ENCODE results near the gene ZC3H12A.

Gene ZC3H12A

DNA sequence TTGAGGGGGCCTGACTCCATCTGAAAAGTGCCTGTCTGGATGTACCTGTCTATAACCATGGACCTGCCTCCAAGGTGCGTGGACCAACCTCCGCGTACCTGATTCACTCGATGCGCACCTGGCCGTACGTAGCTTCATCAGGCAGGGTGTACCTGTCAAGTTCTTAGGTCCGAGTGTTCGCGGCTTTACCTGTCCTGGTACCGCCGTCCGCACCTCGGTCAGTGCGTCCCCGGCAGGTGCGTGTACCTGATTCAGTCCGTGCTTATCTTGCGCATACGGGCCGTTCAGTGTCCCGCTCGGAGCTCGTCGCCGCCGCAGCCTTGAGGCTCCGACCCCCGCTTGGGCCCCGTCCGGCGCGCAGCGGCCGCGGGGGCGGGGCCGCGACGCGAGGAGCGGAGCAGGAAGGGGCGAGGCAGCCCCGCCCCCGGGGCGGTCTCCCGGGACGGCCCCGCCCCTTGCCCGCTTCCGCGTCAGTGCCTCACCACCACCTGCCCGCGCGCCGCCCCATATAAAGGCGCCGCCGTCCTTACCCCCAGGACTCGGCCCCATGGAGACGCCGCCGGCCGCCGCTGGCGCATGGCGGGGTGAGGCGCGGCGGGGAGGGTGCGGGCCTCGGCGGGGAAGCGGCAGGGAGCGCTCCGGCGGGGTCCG is at the start of gene ZC3H12A:
Gene ZC3H12A, plus strand, starts transcription at position 535 of the 651 bp plus-strand sequence. CDS start 917 bp downstream, outside the sequence.
- peak; percentile 73 for DNase-seq

DNA sequence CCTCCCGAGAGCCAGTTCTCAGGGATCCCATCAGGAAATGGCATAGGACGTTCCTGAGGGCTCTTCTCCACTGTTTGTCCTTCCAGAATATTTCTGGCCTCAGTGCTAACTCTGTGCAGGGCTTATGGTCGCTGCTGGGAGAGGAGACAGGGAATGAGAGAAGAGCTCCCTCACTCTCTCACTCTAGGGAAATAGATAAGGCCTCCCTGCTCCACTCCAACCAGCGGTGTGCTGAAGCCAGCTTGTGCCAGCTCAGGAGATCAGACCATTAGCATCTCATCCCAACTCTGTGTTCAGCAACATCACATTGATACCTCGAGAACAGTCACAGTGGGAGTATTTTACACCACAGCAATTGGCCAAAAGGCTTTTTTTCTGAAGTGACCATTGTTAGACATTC is 49.2 kb upstream of the ZC3H12A start:
- no peak for DNase-seq

DNA sequence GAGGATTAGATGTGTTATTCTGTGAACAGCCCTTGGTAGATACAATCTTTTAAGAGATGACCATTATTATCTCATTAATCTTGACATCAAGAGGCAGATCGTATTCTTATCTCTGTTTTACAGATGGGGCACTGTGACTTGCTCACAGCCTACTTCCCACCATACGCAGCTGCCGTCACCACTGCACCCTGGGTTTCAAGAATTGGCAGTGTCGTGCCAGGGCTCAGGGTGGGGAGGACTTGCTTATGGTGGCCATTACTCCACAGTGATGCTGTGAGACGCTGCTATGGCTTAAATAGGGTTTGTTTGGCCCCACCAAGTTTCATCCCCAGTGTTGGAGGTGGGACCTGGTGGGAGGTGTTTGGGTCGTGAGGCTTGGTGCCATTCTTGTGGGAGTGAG is 45.4 kb upstream of the ZC3H12A start:
- DNase-seq: no peak

GRCh38 chr1:37430103-37430985 is 44.0 kb upstream of the ZC3H12A start:
- DNase-seq: no peak

DNA sequence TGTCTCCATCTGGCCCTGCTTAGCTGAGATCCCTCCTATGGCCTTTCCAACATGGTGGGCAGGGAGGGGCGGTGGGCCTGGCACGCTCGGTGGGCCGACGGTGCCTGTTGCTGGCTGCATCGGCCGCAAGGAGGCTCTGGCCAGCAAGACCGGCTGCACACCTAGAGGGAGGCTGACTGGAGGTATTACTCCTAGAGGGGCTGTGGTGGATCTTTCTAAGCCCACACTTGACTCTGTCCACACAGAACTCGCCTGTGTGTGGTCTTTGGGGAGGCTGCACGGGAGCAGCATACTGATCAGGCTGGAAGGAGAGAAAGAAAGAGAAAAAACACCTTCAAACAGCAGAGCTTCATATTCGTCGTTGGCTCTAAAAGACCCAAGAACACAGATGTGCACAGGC is 41.7 kb upstream of the ZC3H12A start:
- no peak for DNase-seq

DNA sequence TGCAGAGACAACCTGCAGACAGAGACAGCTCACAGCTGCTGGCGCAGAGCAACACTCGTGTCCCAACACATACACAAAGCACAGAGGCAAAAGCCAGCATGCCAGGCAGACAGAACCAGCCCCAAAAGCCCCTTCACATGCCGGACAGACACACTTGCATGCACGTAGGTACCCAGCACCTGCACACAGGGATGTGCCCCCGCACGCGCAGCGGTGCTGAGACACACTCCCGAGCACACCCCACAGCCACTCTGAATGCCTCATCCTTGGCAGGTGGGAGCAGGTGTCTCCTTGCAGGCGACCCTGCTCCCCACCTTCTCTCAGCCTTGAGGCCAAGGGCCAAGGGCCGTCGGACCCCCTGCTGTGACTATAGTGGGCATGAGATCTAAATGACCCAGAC is 41.2 kb upstream of the ZC3H12A start:
- no peak for DNase-seq

- DNase-seq: peak; percentile 60
Measured at GRCh38 chr1:37434292-37435225, 39.8 kb upstream of the ZC3H12A start.

- DNase-seq: no peak
Measured at GRCh38 chr1:37437087-37437486, 37.3 kb upstream of the ZC3H12A start.

DNA sequence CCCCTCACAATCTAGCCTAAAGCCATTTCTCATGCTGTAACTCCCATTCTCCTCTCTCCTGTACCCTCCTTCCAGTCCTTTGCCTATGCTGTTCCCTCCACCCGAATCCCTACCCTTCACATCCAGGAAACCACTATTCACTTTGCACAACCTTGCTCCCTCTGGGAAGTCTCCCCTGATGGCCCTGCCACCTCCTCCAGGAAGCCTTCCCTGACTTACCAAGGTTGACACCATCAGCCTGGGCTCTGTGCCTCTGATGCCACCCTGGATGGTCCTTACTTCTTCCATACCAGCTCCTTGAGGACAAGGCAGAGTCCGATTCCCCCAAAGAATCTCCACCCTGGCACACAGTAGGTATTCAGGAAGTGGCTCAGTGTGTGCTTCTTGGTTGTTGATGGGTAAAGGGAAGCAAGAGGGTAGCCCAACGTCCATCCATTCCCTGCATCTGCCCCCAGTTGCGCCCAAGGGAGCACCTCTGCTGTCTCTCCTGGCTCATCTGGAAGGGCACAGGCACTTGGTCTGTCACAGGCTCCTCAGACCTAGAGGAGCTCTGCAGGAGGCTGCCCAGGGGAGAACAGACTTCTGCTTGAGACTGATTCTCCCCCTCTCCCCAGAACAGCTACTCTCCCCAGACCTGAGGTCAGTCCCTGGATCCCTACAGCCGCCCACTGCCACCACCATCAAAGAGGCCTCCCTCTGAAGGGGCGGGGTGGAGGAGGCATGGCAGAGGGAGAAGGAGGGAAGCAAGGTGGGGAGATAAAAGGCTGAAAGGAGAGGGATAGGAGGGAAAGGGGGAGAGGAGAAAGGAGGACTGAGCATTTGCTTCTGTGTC is 36.1 kb upstream of the ZC3H12A start:
- DNase-seq: no peak

GRCh38 chr1:37438869-37439343 is 35.5 kb upstream of the ZC3H12A start:
- DNase-seq: no peak

DNA sequence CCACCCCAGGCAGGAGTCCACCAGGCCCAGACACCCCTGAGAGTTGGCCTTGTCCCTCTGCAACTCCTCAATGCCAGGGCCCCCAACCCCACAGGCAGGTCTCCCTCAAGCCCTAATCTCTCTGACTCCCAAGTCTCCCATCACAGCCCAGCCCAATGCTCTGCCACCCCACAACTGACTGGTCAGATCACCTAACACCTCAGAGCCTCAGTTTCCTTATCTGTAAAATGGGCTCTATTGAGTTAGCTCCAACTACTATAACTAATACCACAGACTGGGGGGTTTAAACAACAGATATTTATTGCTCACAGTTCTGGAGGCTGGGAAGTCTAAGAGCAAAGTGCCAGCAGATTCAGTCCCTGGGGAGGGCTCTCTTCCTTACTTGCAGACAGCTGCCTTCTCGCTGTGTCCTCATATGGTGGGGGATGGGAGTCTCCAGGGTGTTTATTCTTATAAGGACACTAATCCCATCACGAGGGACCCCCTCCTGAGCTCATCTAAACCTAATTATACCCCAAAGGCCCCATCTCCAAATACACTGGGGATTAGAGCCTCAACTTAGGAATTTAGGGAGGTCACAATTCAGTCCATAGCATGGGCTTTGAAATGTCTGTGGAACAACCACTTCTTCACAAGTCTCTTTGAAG is 34.9 kb upstream of the ZC3H12A start:
- no peak for DNase-seq

DNA sequence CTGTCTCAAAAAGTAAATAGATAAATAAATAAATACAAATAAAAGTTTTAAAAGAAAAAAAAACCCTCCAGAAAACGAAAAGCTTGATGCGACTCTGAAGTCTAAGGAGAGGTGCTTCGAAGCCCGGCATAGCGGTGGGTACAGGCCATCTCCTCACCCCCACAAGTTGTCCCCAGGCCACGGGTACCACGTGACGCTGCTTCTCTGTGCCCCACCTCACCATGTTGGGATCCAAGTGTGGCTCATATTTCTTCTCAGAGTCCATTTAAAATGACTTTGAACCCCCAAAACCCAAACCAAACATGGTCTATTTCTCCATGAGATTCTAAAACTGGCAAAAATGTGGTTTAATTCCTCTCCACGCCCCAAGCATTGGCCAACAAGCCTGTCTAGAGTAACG is 32.9 kb upstream of the ZC3H12A start:
- DNase-seq: no peak

DNA sequence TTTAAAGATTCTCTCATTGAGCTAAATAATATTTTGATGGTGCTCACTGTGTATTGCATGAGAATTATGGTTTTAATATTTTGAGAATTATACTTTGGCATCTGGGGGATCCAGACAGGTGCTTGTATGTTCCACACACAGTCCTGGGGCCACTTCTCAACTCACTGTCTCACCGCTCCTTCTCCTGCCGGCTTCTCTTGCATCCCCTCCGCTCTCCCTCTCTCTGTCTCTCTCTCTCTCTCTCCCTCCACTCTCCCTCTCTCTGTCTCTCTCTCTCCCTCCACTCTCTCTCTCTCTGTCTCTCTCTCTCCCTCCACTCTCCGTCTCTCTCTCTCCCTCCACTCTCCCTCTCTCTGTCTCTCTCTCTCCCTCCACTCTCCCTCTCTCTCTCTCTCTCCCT is 32.2 kb upstream of the ZC3H12A start:
- no peak for DNase-seq

DNA sequence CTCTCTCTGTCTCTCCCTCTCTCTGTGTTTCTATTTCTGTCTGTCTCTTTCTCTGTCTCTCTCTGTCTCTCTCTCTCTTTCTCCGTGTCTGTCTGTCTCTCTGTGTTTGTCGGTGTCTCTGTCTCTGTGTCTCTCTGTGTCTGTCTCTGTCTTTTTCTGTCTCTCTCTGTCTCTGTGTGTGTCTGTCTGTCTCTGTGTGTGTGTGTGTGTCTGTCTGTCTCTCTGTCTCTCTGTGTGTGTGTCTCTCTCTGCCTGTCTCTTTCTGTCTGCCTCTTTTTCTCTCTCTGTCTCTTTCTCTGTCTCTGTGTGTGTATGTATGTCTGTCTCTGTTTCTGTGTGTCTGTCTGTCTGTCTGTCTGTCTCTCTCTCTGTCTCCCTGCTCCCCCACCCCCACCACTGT is 31.7 kb upstream of the ZC3H12A start:
- DNase-seq: no peak

DNA sequence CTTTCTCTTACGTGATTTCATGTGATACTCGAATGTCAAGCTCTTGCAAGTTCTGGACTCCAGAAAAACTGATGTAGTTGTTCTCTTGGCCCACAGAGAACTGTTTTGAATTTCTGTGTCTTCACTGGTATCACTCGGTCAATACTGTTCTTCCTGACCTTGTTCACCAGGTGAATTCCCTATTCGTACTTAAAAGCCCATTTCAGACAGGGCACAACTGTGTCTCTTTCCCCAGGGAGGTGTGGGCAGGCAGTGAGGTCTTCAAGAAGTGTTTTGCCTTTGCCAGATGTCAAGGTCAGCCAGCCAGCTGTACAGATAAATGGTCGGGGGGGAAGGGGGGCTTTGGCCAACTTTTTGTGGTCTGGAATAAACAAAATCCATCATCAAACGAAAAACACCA is 27.5 kb upstream of the ZC3H12A start:
- DNase-seq: no peak

- no peak for DNase-seq
Measured at GRCh38 chr1:37448185-37448584, 26.2 kb upstream of the ZC3H12A start.

GRCh38 chr1:37448691-37449417 is 25.5 kb upstream of the ZC3H12A start:
- DNase-seq: no peak

GRCh38 chr1:37449936-37450335 is 24.4 kb upstream of the ZC3H12A start:
- no peak for DNase-seq

DNA sequence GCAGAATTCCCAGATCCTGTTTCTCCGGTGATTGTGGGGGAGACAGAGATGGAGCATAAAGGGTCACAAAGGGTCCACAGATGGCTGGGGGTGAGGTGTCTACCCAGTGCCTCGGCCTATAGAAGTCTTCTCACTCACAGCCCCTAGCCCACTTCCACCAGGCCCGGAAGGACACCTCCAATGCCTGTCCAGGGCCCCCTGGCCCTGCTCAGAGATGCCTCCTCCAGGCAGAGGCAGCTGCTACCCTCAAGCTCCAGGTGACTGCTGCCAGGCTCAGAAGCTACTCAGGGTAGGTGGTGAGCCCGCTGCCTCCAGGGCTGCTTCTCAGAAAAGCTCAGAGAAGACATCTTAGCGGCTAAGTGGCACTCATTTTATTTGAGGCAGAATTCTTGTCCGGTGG is 22.0 kb upstream of the ZC3H12A start:
- no peak for DNase-seq

- DNase-seq: no peak
Measured at GRCh38 chr1:37453647-37454046, 20.7 kb upstream of the ZC3H12A start.

GRCh38 chr1:37455516-37455915 is 18.9 kb upstream of the ZC3H12A start:
- DNase-seq: no peak

All from NCI-H1092 (cell line).